C1 segment of cervical spinal cord (tissue), 14 donors: Measurements from ENCODE around the gene ZNF407.

Source experiments
- DNase-seq, 14 donors: peaks; one replicate each; lab custom pipeline; 2025; lab: John Stamatoyannopoulos, UW

Gene ZNF407

DNA sequence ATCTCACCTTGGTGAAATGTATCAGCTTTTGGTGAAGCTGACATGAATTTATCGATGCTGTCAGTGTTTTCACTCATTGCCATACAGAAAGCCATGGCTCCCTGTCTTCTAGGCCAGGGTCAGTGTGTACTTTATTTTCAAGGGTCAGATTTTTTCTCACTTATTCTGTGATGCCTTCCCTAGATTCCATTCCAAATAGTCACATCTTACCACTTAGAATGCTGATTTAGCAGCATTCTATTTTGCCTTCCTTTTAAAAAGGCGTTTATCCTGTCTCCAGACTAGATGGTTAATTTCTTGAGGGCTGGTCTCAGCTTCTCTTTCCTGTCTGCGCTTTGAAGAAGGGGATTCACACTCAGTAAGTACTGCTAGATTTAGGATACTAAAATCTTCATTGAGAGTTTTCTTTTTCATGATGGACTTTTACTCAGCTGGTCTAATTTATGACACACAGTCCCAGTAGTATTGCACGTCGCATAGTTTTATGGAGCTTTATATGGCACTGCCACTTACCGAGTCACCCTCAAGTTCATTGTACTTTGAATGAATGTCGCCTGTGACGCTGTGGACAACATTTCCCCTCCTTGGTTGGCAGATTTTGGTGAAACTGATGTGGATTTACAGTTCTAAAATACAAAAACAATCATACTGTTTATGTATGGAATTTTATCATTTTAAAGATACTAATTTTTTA lies 194.0 kb downstream of the ZNF407 start:
- DNase-seq = no peak

GRCh38 chr18:74793746-74794145 lies 196.1 kb downstream of the ZNF407 start:
- DNase-seq = no peak

- DNase-seq = no peak
These were observed 198.1 kb downstream of the ZNF407 start for GRCh38 chr18:74795751-74796150.

GRCh38 chr18:74796211-74796610 lies 198.5 kb downstream of the ZNF407 start:
- no peak for DNase-seq

DNA sequence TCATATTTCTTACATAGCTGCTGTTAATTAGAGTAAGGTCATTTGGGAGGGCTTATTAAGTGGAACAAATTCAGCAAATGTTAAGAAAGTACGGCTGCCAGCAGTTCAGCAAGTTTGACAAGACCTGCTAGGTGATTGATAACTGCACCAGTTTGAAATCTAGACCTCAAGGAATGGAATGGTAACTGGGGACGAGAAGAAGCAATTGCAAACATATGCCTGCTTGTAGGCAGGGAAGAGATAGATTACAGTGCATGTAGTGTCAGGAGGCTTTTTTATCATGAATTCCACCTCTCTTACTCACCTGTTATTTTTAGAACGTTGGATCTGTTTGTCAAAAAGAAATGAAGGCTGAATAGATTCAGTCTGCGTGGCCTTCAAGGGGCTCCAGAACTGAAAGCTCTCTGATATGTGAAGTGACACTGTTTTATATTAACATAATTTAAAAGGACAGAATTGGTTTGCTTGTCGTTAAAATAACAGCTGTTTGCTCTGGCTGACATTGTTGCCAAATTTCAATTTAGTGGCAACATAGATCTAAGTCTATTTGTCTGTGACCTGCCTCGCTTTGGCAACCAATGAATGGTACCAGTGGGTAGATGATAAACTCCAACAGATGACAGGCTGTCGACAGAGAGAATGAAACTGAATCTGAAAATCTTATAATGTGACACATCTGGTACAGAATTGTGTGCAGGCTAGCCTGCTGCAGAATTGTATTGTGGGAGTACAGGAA lies 199.3 kb downstream of the ZNF407 start:
- DNase-seq = no peak

GRCh38 chr18:74797577-74798151 lies 200.0 kb downstream of the ZNF407 start:
- no peak for DNase-seq

GRCh38 chr18:74799542-74799941 lies 201.9 kb downstream of the ZNF407 start:
- DNase-seq = no peak

GRCh38 chr18:74800098-74800497 lies 202.4 kb downstream of the ZNF407 start:
- DNase-seq = no peak

DNA sequence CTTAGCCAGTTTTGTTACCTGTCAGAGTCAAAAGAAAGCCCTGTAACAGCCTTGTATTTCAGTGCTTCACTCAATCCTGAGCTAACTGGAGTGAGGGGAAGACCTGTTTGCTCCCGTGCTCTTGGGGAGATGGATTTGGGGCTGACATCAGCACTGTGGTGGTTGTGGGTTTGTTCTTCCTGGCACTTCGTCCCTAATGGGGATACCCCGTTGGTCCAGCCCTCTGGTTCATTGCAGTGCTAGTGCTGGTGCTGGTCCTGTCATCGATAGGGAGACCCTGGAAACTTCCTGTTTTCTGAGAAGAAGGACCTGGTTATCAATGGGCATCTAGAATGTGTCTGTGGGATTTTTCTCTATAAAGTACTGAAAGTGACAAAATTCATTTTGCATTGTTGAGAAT lies 205.4 kb downstream of the ZNF407 start:
- no peak for DNase-seq

DNA sequence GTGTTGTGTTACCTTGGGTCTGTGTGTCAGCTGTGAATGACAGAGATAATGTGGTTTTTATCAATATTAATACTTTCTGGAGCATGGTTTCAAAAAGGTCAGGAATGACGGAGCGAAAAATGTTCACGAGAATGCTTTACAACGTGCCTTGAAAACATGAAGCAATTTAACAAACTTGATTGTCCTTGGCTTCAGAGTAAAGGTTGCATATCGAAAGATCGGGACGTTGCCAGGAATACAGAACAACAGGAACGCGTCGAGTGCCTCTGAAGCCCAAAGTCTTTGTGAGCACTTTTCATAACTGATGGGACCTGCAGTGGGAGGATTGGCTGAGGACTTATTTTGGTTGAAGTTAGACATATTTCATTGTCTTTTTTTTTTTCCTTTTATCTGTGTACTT lies 206.1 kb downstream of the ZNF407 start:
- no peak for DNase-seq

- DNase-seq = no peak
These were observed 207.0 kb downstream of the ZNF407 start for GRCh38 chr18:74804677-74805076.

DNA sequence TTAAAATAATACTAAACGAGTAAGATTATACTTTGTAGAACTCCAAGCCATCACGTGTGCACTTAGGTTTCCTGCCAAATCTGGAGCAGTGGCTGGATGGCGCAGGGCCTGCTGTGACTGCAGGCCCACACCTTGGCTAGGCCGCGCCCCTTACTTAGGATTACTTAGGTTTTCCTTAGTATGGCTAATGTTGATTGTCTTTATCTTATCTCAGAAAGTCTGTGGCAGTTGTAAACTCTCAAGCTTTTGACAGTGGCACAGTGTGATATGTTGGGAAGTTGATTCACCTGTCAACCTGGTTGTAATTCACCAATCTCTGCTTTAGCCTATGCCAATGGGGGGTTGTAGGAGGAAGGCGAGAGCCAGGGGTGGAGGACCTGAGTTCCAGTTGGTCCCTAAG lies 208.4 kb downstream of the ZNF407 start:
- DNase-seq = no peak

- DNase-seq = no peak
These were observed 209.2 kb downstream of the ZNF407 start for GRCh38 chr18:74806700-74807416.

DNA sequence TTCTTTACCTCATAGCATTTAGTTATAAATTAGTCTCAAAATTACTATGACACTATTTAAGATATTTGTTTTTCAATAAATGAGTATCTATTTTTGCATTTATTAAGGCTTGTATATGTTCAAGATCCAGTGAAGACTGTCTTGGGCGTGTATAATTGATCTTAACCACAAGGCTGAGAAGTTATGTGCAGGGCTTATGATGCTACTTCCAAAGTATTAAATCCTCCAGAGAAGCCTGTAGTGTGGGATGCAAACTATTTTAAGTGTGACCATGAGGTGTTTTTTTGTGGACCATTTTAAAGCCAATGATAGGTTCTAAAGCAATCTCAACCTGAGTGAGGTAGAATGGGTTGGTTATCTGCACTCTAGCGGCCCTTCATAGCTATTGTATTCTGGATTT lies 219.9 kb downstream of the ZNF407 start:
- DNase-seq = no peak

DNA sequence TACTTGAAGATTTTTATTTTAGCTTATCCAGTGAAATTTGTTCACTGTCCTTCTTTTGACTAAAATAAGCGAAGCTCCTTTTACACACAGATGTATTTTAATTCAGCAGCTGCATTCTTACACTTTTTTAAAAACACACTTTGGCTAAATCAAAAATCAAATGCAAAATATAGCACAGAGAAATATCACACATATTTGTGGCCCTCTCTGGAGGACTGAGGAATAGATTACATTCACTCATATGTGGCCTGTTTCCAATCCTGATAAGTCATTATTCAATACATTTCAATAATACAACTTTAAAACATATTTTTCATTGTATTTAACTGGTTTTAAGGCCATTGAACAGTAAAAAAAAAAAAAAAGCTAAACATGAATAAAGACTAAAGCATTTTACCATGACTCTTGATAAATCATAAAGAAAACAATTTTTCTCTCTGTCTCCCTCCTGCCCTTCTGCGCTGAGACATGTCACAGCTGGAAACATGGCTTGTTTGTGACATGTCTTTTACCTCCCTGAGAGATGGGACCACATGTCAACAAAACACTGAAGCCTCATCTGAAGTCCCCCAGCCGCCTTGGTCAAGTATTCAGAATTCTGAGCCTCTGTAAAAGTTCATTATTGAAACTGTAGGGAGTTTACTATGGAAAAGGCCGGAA lies 221.0 kb downstream of the ZNF407 start:
- no peak for DNase-seq

- DNase-seq = no peak
These were observed 221.9 kb downstream of the ZNF407 start for GRCh38 chr18:74819433-74820059.

DNA sequence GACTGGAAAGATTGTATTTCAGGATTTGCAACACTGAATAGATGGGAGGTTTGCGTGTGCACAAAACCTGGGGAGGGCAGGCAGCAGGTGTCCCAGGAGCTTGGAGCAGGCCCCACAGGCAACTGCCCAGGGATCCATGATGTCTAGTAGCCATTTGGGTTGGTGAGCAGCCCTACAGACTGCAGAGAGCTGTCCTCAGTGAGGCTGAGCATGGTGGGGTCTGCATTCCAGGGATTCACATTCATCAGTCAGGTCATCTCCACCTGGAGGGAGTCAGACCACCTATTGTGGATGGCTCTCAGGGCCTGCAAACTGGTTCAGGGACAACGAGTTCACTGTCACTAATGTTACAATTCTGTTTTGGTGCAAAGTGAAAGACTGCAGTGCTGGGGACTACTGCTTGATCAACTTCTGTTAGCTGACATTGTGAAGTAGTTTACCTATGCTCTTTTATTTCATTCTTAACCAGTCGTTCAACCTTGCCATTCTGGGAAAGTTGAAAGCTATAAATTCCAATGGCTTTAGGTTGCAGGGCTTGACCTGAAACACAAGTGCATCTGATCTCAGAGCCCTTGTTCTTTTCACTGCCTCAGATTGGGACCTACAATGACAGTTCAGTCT lies 222.6 kb downstream of the ZNF407 start:
- no peak for DNase-seq

DNA sequence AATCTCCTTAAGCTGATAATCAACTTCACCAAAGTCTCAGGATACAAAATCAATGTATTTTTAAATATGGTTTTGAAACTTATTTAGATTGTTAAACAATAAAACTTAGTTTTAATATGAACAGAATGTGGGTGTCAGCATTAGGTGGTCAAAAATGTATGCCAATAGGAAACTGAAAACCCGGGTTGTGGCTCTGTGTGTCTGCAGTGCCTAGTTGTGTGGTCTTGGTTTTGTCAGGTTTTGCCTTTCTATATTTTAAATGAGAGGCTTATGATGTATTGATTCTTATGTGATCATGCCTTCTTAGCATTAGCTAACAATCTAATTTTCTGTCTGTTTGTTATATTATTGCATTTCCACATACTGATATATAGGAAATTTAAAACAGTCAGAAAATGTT lies 227.8 kb downstream of the ZNF407 start:
- no peak for DNase-seq

DNA sequence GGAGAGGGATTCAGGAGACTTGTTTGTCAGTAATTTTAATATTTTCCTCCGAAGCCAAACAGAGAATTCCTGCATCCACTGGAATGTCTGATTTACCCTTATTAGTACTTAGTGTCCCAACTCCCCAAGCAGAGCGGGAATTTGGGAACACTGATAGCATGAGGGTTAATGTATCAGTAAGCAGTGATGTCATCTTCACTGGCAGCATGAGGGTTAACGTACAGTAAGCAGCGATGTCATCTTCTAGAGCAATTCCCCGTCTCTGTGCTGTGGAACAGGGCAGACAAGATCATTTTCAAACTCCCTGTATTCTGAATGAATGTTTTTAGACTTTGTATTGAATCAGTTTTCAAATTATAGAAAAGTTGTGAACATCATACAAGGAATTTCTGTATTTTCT lies 228.9 kb downstream of the ZNF407 start:
- no peak for DNase-seq

GRCh38 chr18:74828200-74828599 lies 230.5 kb downstream of the ZNF407 start:
- DNase-seq = no peak
